SK-N-MC (cell line): ENCODE results near the gene R3HDM2.
"Not testable (repeated sequence)": the region's sequence is repeated elsewhere in the genome, so short reads cannot be mapped to it uniquely, and the experiment has no call there.

ENCODE experiments used
- DNase-seq: peaks from one replicate; pipeline ENCODE4 v3.0.0-alpha.2; 2011; ENCODE audit warnings: low read depth, low spot score
- H3K27ac ChIP-seq: fragments of 200-600 bp; sonication (generic); 2 replicates; pipeline ENCODE4 v1.5.1; 2016; ENCODE audit warnings: mixed run types
- H3K36me3 ChIP-seq: fragments of 200-600 bp; sonication (generic); 2 replicates; pipeline ENCODE4 v1.6.1; 2017; ENCODE audit warnings: antibody characterized with exemption, low read length, mixed read lengths; ENCODE audit not compliant: insufficient read depth
- H3K4me3 ChIP-seq: fragments of 200-600 bp; sonication (generic); 2 replicates; pipeline ENCODE4 v1.5.1; 2016
- H3K9ac ChIP-seq: fragments of 200-600 bp; sonication (generic); 2 replicates; pipeline ENCODE4 v1.8.0; 2017; ENCODE audit warnings: mixed run types, mixed read lengths; ENCODE audit not compliant: insufficient read length
- H3K9me3 ChIP-seq: fragments of 200-600 bp; sonication (generic); 2 replicates; pipeline ENCODE4 v1.6.1; 2017; ENCODE audit warnings: low read depth, mild to moderate bottlenecking, antibody characterized with exemption, low read length, moderate library complexity, mixed read lengths
- EZH2 ChIP-seq: fragments of 200-600 bp; sonication (generic); IDR thresholded peaks from one replicate; pipeline ENCODE4 v1.6.1; 2017; ENCODE audit warnings: antibody characterized with exemption
- FOXP2 ChIP-seq: optimal IDR thresholded peaks from 2 replicates; pipeline ENCODE3; 2011; ENCODE audit warnings: mild to moderate bottlenecking, moderate library complexity; ENCODE audit not compliant: insufficient read depth; ENCODE audit errors: extremely low read length, control extremely low read depth
- POLR2AphosphoS5 ChIP-seq: IDR thresholded peaks from 2 replicates; pipeline ENCODE4 v1.6.1; 2012; ENCODE audit warnings: mild to moderate bottlenecking, low read depth, low read length, borderline replicate concordance

Gene R3HDM2

DNA sequence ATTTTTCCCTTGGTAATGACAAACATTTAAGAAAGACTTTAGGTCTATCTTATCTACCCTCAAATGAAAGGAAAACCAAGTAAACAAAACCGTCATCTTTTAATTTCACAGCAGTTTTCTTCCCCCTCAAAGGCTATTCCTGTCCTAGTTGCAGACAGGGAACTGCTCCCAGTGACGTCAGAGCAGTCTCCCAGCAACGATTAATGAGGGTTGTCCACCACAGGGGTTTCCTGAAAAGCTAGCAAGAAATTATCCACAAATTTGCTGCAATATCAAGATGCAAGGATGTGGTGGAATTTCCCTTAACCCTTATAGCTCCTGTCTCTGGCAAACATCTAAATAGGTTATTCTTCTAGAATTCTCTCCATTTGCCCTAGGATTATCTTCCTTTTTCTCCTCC lies 90.7 kb downstream of the R3HDM2 start:
- H3K9me3 ChIP-seq, result no peaks in the 10 kb centered on the region
- TF ChIP-seq FOXP2 (no peak), POLR2AphosphoS5 (no peak)
- DNase-seq, result peak; percentile 91
- H3K4me3 ChIP-seq, result peak overlapping the region; percentile 44
- H3K36me3 ChIP-seq, result no peaks in the 10 kb centered on the region; the same call in 1 of the 2 replicates
- peak overlapping the region; percentile 83 for H3K27ac ChIP-seq
- peak overlapping the region; percentile 19 for H3K9ac ChIP-seq

- not testable (repeated sequence) for H3K9ac ChIP-seq
These were observed 94.5 kb downstream of the R3HDM2 start for GRCh38 chr12:57336299-57336698.

DNA sequence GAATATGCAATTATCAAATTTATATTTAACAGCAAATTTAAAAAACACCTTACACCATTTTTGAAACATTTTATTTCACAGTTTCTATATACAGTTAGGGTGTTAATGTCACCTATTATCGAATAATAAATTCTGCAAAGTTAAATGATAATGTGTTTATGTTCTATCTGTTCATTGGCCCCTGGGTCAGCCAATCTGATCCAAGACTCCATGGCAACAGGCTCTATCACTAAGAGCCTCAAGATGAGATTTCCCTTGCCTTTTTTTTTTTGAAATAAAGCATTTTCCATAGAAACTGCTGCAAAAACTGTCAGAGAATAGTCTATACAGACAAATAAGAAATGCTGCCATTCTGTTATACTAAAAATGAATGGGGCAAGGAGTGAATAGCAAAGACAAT lies 96.6 kb downstream of the R3HDM2 start:
- Histone ChIP-seq H3K9ac (no peak overlapping the region), H3K4me3 (no peak overlapping the region)
- no peak for DNase-seq

More at GRCh38 chr12:57336299-57336698, 94.5 kb downstream of the R3HDM2 start:
- H3K4me3 ChIP-seq, DNase-seq, H3K9me3 ChIP-seq, H3K27ac ChIP-seq, H3K36me3 ChIP-seq: not testable (repeated sequence)

DNA sequence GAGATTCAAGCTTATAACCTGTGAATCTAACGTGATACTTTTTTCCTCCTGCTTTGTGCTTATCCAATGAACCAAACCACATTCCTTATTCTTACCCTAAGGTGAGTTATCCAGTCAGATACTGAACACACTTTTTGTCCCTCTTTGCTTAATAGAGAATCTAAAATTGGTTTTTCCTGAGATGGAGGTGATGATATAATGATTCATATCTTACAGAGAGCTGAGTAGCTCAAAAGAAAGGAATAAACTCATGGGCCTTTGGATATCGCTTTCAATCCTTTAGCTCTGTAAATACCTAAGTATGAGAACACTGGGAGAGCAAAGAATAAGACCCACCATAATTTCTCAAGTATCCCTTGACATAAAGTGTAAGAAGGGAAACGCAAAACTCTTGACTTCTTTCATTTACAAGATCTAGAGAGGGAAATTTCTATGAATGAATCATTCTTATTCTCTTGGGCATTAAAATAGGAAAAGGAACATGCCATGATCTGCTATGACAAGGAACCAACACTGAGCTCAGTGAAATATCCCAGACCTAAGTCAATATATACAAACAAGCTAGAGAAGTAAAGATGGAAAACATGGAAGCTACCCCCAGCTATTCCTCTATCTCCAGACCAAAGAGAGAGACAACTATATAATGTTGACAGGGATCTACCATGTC lies 98.1 kb downstream of the R3HDM2 start:
- no peak overlapping the region for H3K4me3 ChIP-seq
- no peak overlapping the region for H3K9ac ChIP-seq
- H3K36me3 ChIP-seq, result peaks cover 5% of the 10 kb centered on the region; the same call in 1 of the 2 replicates
- no peaks in the 10 kb centered on the region for H3K9me3 ChIP-seq
- DNase-seq, result no peak
- no peak overlapping the region for H3K27ac ChIP-seq
- TF ChIP-seq FOXP2 (no peak), EZH2 (no peak), POLR2AphosphoS5 (no peak)

More for the DNA sequence above, 96.6 kb downstream of the R3HDM2 start:
- peaks cover 5% of the 10 kb centered on the region; the same call in 1 of the 2 replicates for H3K36me3 ChIP-seq
- no peak for TF ChIP-seq FOXP2
- TF ChIP-seq POLR2AphosphoS5, result no peak
- no peak for TF ChIP-seq EZH2
- H3K27ac ChIP-seq, result no peak overlapping the region
- no peaks in the 10 kb centered on the region for H3K9me3 ChIP-seq

GRCh38 chr12:57330992-57331391 lies 99.9 kb downstream of the R3HDM2 start:
- Histone ChIP-seq H3K4me3 (no peak overlapping the region), H3K27ac (no peak overlapping the region), H3K9me3 (no peaks in the 10 kb centered on the region), H3K36me3 (peaks cover 5% of the 10 kb centered on the region; the same call in 1 of the 2 replicates), H3K9ac (no peak overlapping the region)
- DNase-seq, result no peak
- TF ChIP-seq EZH2 (no peak), FOXP2 (no peak), POLR2AphosphoS5 (no peak)

DNA sequence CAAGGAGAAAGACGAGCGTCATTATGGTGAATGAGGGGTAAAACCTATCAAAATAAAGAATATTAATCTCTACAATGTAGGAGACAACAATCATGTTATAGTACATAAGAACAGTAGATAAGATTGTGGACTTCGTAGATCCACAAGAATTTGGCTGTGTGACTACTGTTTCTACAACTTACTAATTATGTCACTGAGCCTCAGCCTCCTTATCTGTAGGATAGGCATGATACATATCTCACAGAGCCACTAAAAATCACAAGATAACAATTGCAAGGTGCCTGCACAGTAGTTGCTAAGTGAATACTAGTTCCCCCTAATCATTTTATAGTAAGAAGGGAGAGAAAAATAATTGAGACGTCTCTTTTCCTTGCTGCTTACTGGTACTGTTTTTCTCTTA lies 101.6 kb downstream of the R3HDM2 start:
- no peaks in the 10 kb centered on the region for H3K9me3 ChIP-seq
- H3K36me3 ChIP-seq, result peaks cover 5% of the 10 kb centered on the region; the same call in 1 of the 2 replicates
- no peak overlapping the region for H3K27ac ChIP-seq
- TF ChIP-seq FOXP2, result no peak
- no peak for TF ChIP-seq POLR2AphosphoS5
- TF ChIP-seq EZH2, result no peak
- H3K4me3 ChIP-seq, result no peak overlapping the region
- no peak for DNase-seq
- H3K9ac ChIP-seq, result no peak overlapping the region

- DNase-seq, result no peak
- Histone ChIP-seq H3K9ac (no peak overlapping the region), H3K36me3 (no peaks in the 10 kb centered on the region), H3K27ac (no peak overlapping the region), H3K4me3 (no peak overlapping the region), H3K9me3 (no peaks in the 10 kb centered on the region)
- TF ChIP-seq POLR2AphosphoS5 (no peak), EZH2 (no peak), FOXP2 (no peak)
These were observed 105.4 kb downstream of the R3HDM2 start for GRCh38 chr12:57325395-57325794.

- TF ChIP-seq FOXP2, result no peak
- TF ChIP-seq POLR2AphosphoS5, result no peak
- TF ChIP-seq EZH2, result no peak
- Histone ChIP-seq H3K9me3 (no peaks in the 10 kb centered on the region), H3K27ac (0 out of 2 replicates have a peak overlapping the region, but pooled peaks have one; percentile 11), H3K36me3 (no peaks in the 10 kb centered on the region), H3K9ac (no peak overlapping the region), H3K4me3 (no peak overlapping the region)
- DNase-seq, result no peak
These were observed 107.4 kb downstream of the R3HDM2 start for GRCh38 chr12:57323416-57323815.

DNA sequence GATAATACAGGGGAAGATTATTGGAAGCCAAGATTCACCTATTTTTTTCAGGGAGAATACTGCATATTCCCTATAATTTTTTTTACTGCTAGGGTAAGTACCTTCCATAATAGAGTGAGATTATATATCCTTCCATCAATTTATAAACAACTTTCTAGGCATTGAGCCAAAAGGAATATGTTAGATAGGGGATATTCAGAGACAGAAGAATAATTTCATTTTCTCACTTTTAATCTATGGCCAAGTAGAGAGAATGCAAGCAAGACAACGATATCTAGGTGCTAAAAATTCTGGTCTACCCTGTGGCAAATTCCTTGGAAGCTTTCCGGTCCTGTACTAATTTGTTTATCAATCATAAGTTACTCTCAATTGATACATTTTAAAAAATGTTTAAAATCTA lies 110.2 kb downstream of the R3HDM2 start:
- TF ChIP-seq FOXP2 (no peak), EZH2 (no peak), POLR2AphosphoS5 (no peak)
- no peak overlapping the region for H3K4me3 ChIP-seq
- no peak overlapping the region for H3K9ac ChIP-seq
- H3K9me3 ChIP-seq, result no peaks in the 10 kb centered on the region
- H3K36me3 ChIP-seq, result no peaks in the 10 kb centered on the region
- DNase-seq, result no peak
- peak overlapping the region; percentile 14; the same call in 1 of the 2 replicates for H3K27ac ChIP-seq
